ENCODE measurements around the gene NPAT. TPM values are rescaled to one million over a fixed set of nuclear protein-coding genes. Genes with fewer than 3 reads are reported as not detected.

Gene NPAT

GRCh38 chr11:108115500-108116140 is 106.8 kb downstream of the NPAT start:
- peak; percentile 26 for DNase-seq (ENCODE audit: low spot score)
- Histone ChIP-seq H2BK12ac (ENCODE audit: low read length) (no peak overlapping the region), H3K4ac (ENCODE audit: low read length) (no peak overlapping the region), H3K9ac (ENCODE audit: low read depth, low read length, poor library complexity) (no peak overlapping the region), H3K27me3 (ENCODE audit: control insufficient read depth in 3 of 3, insufficient read depth in 3 of 3, low read depth in 1 of 3, low read length in 3 of 3) (no peaks in the 10 kb centered on the region), H3K36me3 (replicated peaks in 1 of 2; ENCODE audit: control insufficient read depth in 2 of 2, insufficient read depth in 2 of 2, low read length in 2 of 2) (peaks cover 0 to 8% of the 10 kb centered on the region in 2 donors), H4K91ac (ENCODE audit: low read depth, low read length, poor library complexity) (no peak overlapping the region), H2AK5ac (ENCODE audit: low read depth, low read length) (no peak overlapping the region), H2BK5ac (ENCODE audit: low read length) (no peak overlapping the region), H2BK120ac (ENCODE audit: low read depth, low read length) (no peak overlapping the region), H3K14ac (ENCODE audit: low read length) (no peak overlapping the region), H3K79me1 (ENCODE audit: low read depth, low read length) (no peaks in the 10 kb centered on the region), H3K18ac (ENCODE audit: low read length) (no peak overlapping the region), H3K4me2 (ENCODE audit: insufficient read depth, low read length, poor library complexity, severe bottlenecking) (no peak overlapping the region), H3K27ac (replicated peaks; ENCODE audit: low read length) (no peak overlapping the region), H3K23ac (ENCODE audit: low read depth, low read length, poor library complexity) (no peak overlapping the region), H3K4me1 (ENCODE audit: control insufficient read depth in 2 of 2, insufficient read depth in 1 of 2, low read depth in 1 of 2, low read length in 2 of 2) (peaks cover 7 to 9% of the 10 kb centered on the region in 2 donors), H3K4me3 (ENCODE audit: low read length in 2 of 2) (no peak overlapping the region), H4K8ac (ENCODE audit: low read depth, low read length) (no peak overlapping the region), H3K9me3 (replicated peaks in 1 of 2; ENCODE audit: control insufficient read depth in 2 of 2, insufficient read depth in 1 of 2, low read depth in 1 of 2, low read length in 2 of 2) (no peaks in the 10 kb centered on the region), H2BK15ac (ENCODE audit: low read length) (no peak overlapping the region), H2AFZ (ENCODE audit: low read length) (no peak overlapping the region)
- WGBS, 2 donors (ENCODE audit: extremely low coverage in 2 of 2, insufficient read length in 2 of 2, insufficient replicate concordance in 1 of 2): no CpG with 5 or more reads among the region's 5 CpGs

- peaks cover 7 to 9% of the 10 kb centered on the region in 2 donors for H3K4me1 ChIP-seq (ENCODE audit: control insufficient read depth in 2 of 2, insufficient read depth in 1 of 2, low read depth in 1 of 2, low read length in 2 of 2)
- no peak for DNase-seq (ENCODE audit: low spot score)
- no CpG with 5 or more reads among the region's 2 CpGs for WGBS, 2 donors (ENCODE audit: extremely low coverage in 2 of 2, insufficient read length in 2 of 2, insufficient replicate concordance in 1 of 2)
- H2AFZ ChIP-seq (ENCODE audit: low read length): no peak overlapping the region
- H3K27ac ChIP-seq (replicated peaks; ENCODE audit: low read length): no peak overlapping the region
- H4K8ac ChIP-seq (ENCODE audit: low read depth, low read length): no peak overlapping the region
- H3K9me3 ChIP-seq (replicated peaks in 1 of 2; ENCODE audit: control insufficient read depth in 2 of 2, insufficient read depth in 1 of 2, low read depth in 1 of 2, low read length in 2 of 2): no peaks in the 10 kb centered on the region
- H3K27me3 ChIP-seq (ENCODE audit: control insufficient read depth in 3 of 3, insufficient read depth in 3 of 3, low read depth in 1 of 3, low read length in 3 of 3): no peaks in the 10 kb centered on the region
- H2BK12ac ChIP-seq (ENCODE audit: low read length): no peak overlapping the region
- no peak overlapping the region for H2BK120ac ChIP-seq (ENCODE audit: low read depth, low read length)
- H3K36me3 ChIP-seq (replicated peaks in 1 of 2; ENCODE audit: control insufficient read depth in 2 of 2, insufficient read depth in 2 of 2, low read length in 2 of 2): peaks cover 0 to 20% of the 10 kb centered on the region in 2 donors
- H3K9ac ChIP-seq (ENCODE audit: low read depth, low read length, poor library complexity): no peak overlapping the region
- H3K14ac ChIP-seq (ENCODE audit: low read length): no peak overlapping the region
- H3K4me3 ChIP-seq (ENCODE audit: low read length in 2 of 2): no peak overlapping the region
- no peak overlapping the region for H3K4ac ChIP-seq (ENCODE audit: low read length)
- H2AK5ac ChIP-seq (ENCODE audit: low read depth, low read length): no peak overlapping the region
- H3K79me1 ChIP-seq (ENCODE audit: low read depth, low read length): no peaks in the 10 kb centered on the region
- H3K23ac ChIP-seq (ENCODE audit: low read depth, low read length, poor library complexity): no peak overlapping the region
- H3K4me2 ChIP-seq (ENCODE audit: insufficient read depth, low read length, poor library complexity, severe bottlenecking): no peak overlapping the region
- H2BK15ac ChIP-seq (ENCODE audit: low read length): no peak overlapping the region
- no peak overlapping the region for H4K91ac ChIP-seq (ENCODE audit: low read depth, low read length, poor library complexity)
- no peak overlapping the region for H3K18ac ChIP-seq (ENCODE audit: low read length)
- no peak overlapping the region for H2BK5ac ChIP-seq (ENCODE audit: low read length)
These were observed 110.4 kb downstream of the NPAT start for GRCh38 chr11:108112057-108112456.

DNA sequence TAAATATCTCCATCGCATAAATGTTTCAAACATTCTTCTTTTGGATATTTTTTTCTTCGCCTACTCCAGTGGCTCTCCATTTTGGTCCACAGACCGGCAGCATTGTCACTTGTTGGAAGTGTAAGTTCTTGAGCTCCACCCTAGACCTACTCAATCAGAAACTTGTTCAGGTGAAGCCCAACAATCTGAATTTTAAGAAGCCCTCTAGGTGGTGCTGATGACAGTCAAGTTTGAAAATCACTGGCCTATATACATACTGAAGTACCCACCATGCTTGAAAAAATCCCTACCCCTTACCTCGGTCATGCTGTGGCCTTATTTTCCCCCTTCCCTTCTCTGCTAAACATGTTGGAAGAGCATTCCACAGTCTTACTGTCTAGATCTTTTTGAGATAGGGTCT is 111.3 kb downstream of the NPAT start:
- Histone ChIP-seq H2BK5ac (ENCODE audit: low read length) (no peak overlapping the region), H3K9me3 (replicated peaks in 1 of 2; ENCODE audit: control insufficient read depth in 2 of 2, insufficient read depth in 1 of 2, low read depth in 1 of 2, low read length in 2 of 2) (no peaks in the 10 kb centered on the region), H3K27ac (replicated peaks; ENCODE audit: low read length) (no peak overlapping the region), H2BK120ac (ENCODE audit: low read depth, low read length) (no peak overlapping the region), H3K4me1 (ENCODE audit: control insufficient read depth in 2 of 2, insufficient read depth in 1 of 2, low read depth in 1 of 2, low read length in 2 of 2) (peaks cover 6 to 9% of the 10 kb centered on the region in 2 donors), H3K4me2 (ENCODE audit: insufficient read depth, low read length, poor library complexity, severe bottlenecking) (no peak overlapping the region), H3K36me3 (replicated peaks in 1 of 2; ENCODE audit: control insufficient read depth in 2 of 2, insufficient read depth in 2 of 2, low read length in 2 of 2) (peaks cover 0 to 28% of the 10 kb centered on the region in 2 donors), H3K23ac (ENCODE audit: low read depth, low read length, poor library complexity) (no peak overlapping the region), H2AFZ (ENCODE audit: low read length) (no peak overlapping the region), H3K4ac (ENCODE audit: low read length) (no peak overlapping the region), H2AK5ac (ENCODE audit: low read depth, low read length) (no peak overlapping the region), H2BK15ac (ENCODE audit: low read length) (no peak overlapping the region), H3K9ac (ENCODE audit: low read depth, low read length, poor library complexity) (no peak overlapping the region), H3K27me3 (ENCODE audit: control insufficient read depth in 3 of 3, insufficient read depth in 3 of 3, low read depth in 1 of 3, low read length in 3 of 3) (no peaks in the 10 kb centered on the region), H3K18ac (ENCODE audit: low read length) (no peak overlapping the region), H2BK12ac (ENCODE audit: low read length) (no peak overlapping the region), H4K8ac (ENCODE audit: low read depth, low read length) (no peak overlapping the region), H4K91ac (ENCODE audit: low read depth, low read length, poor library complexity) (no peak overlapping the region), H3K4me3 (ENCODE audit: low read length in 2 of 2) (no peak overlapping the region), H3K79me1 (ENCODE audit: low read depth, low read length) (no peaks in the 10 kb centered on the region), H3K14ac (ENCODE audit: low read length) (no peak overlapping the region)
- WGBS, 2 donors (ENCODE audit: extremely low coverage in 2 of 2, insufficient read length in 2 of 2, insufficient replicate concordance in 1 of 2): no CpG with 5 or more reads among the region's 4 CpGs
- DNase-seq (ENCODE audit: low spot score): no peak

Small RNAs within 50 kb of the gene (small RNA-seq; reads per million reads assigned to genes)
- gene RF00019 (ENCODE audit: insufficient read depth): not detected

Measured in neuronal stem cell (in vitro differentiated cells).